Kidney glomerular epithelial cell (primary cell): ENCODE results near the gene AGR3.

Experiments used
- DNase-seq: peaks from one replicate; lab custom pipeline; 2025; lab: John Stamatoyannopoulos, UW

Gene AGR3

DNA sequence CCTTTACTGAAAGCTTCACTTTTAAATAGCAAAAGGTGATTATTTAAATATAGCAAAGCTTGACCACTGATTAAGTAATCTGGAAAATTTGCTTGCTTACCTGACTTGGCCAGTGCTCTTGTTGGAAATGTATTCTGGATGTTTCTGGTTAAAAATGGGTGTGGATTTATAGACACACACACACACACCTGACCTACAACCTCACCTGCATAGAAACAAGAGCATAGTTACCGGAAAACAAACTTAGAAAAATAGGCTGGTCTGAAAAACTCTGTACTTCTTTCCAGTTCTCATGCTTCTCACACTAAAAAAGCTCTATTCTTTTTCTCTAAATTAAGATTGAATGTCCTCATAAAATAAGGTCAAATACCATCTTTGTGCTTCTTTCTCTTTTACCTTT lies at the start of gene AGR3:
TSS of gene AGR3 (minus strand) at position 140 of the 400 bp plus-strand sequence. CDS start 3,365 bp downstream, outside the sequence.
- DNase-seq = no peak

DNA sequence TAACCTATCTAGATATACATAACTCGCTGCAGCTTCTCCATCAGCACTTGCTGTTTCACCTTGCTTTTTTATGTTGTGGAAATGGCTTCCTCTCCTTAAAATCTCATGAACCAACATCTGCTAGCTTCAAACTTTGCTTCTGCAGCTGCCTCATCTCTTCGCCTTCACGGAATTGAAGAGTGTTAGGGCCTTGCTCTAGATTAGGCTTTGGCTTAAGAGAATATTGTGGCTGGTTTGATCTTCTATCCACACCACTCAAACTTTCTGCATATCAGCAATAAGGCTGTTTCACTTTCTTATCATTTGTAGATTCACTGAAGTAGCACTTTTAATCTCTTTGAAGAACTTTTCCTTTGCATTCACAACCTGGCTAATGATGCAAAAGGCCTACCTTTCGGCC lies 49.2 kb upstream of the AGR3 start:
- DNase-seq = no peak

DNA sequence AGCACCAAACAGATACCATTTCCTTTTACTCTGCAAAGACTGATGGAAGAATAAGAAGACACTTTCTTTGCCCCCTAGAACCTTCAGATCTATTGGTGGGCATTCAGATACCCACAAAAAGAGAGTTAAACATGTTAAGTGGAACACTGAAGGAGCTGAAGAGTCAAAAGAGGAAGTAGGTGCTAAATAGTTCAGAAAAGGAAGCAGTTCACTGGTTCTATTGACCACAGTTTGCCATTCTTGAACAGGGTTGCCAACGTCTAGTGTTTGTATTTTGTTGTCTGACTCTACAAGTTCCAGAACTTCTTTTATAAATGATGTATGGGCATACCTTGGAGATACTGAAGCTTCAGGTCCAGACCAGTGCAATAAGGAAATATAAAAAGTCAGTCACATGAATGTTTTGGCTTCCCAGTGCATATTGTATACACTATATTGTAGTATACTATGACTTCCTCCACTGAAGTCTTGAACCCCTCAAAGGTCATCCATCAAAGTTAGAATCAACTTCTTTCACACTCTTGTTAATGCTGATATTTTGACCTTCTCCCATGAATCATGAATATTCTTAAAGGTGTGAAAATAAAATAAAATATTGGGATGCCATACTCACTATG lies 47.5 kb upstream of the AGR3 start:
- no peak for DNase-seq

DNA sequence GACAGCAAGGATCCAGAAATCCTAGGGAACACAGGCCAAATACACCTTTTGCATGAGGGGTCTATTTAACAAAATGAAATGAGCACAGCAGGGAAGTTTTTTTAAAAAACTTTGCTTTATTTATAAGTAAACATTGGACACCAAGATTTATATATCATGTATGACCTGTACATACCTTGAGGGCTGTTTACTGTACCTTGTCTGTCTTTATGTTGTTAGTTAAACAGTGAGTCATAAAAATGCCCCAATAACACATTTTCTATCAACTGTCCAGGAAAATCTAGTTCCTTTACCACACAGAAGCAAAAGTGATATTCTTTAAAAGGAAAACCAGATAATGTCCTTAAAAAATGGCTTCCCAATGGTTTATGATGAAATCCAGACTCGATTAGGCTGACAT lies 45.1 kb upstream of the AGR3 start:
- DNase-seq = no peak

DNA sequence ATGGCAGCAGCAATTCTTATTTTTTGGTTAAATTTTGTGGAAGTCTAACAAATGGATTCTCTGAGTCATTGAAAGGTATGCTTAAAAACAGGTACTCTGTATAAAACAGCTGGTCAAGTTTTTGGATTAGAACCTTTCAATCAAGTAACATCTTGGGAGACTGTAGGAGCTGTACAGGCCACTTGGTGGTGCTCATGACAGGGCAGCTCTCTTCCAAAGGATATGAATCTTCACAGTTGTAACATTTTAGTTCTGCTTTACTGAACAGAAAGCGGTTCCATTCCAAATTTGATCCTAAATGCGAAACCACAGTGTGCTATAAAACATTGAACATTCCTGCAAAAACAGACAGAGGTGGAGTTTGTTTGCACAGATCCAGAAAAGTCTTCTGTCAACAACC lies 44.5 kb upstream of the AGR3 start:
- DNase-seq = peak; percentile 77

DNA sequence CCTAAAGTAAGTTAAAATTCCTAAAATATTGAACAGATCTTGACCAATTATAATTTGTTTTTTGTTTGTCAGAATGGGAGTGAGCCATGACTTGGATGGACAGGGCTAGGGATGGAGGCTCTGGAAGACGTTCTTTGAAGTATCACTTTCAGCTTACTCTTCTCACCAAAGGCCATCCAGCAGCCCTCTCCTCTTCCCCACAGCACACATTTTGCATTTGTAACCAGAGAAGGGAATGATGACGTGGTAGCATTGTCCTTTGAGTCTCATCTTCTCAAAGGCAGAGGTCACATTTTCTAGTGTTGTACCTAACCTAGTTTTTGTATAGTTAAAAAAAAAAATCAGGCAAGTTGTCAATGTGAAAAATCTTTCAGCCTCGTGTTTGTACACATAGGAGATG lies 43.8 kb upstream of the AGR3 start:
- DNase-seq = no peak

DNA sequence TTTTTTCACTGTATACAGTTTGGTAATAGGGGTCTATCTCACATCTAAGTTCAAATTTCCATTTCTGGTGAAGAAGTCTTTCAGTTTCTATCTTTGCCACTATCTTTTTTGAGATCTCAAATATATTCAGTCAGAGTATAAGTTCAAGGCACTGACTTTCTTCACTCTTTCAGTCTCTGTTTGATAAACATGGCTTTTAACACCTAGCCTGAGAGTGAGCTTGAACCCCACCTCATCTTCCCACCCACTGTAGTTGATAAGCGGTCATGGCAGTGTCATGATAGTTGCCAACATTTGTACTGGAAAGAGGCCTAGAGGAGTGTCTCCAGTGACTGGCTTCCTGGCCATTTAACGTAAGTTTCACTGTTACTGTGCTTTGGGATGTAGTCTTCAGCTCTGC lies 41.2 kb upstream of the AGR3 start:
- no peak for DNase-seq

DNA sequence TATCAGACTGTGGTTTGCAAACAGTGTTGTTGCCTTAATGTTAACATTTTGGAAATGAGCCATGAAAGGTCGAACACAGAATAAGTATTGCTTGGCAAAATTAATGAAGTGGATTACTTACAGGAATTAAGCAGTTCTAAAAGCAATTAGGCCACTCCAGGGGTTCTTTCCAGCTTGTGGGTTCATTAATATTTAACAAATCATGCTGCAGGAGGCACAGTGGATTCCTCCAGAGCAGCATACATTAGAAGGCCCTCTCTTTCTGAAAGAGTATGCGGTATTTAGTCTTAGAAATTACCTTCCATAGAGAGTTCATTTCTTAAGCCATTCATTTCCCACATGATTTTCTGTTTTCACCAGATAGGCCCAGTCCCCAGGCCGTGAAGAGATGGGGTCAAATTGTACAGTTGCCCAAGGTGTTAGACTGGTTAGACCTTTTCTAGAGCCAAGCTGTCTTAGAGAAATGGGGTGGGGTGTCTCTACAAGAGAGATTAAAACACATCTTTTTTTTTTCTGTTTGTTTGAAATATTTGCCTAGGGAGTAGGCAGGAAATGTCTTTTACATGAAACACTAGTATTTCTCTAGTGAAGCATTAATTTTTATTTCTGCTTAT lies 40.0 kb upstream of the AGR3 start:
- peak; percentile 82 for DNase-seq

DNA sequence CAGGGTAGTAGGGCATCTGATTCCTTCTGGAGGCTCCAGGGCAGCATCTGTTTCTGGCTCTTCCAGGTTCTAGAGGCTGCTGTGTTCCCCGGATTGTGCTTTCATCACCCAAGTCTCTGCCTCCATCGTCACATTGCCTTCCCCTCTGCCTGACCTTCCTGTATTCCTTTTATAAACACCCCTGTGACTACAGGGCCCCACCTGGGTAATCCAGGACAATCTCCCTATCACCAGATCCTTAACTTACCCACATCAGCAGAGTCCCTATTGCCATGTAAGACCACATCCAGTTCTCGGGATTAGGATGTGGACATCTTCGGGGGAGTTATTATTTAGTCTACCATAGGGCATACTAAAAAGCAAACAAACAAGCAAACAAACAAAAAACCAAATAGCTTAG lies 39.4 kb upstream of the AGR3 start:
- DNase-seq = no peak

DNA sequence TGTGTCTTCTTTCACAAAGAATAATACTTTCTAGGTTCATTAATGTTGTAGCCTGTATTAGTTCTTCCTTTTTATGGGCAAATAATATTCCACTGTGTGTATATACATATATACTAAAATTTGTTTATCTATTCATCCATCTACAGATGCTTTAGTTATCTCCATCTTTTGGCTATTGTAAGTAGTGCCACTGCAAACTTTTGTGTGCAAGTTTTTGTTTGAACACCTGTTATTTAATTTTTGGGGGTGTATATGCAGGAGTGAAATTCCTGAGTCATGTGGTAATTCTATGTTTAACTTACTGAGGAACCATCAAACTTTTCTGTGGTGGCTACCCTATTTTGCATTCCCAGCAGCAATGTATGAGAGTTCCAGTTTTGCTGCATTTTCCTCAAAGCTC lies 37.7 kb upstream of the AGR3 start:
- no peak for DNase-seq

DNA sequence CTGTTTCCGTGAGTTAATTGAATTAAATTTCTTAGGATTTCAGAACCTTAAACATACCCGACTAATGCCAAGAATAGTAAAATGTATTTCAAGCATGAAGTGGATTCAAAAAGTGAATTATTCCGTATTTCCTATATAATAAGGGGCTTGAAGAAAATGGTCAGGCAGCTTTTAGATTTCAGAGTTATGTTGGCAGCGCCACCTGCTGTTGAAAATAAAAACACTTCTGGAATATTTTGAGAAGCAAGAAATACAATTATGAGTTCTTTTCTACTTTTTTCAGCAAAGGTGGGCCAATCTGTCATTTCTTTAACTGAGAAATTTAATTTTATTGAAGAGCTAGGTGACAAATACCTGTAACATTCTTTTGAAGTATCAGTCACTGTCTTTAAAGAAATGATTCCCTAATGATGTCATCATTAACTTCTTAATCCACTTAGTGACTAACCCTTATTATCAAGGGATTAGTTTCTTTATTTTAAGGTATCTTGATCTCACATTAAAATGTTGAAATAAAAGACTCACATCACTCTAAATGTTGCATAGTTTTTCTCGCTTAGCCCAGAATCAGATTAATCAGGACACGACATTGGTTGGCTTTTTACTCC lies 36.6 kb upstream of the AGR3 start:
- DNase-seq = peak; percentile 52

DNA sequence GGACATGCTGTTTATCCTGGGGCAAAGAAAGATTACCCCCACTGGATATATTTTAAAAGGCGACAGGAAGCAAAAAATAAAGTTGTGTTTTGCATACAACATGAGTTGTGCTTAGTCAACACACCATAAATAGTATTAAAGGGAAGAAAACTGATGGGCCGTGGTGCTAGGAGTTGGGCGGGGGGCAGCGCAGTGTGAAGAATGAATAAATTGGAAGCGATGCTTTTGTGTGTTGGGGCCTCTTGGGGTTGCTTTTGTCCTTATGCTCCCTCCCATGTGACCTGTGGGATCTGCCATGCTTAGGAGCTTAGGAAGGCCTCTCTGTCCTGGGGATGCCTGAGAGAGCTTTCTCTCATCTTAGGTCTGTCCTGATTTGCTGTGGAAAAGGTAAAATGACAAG lies 35.0 kb upstream of the AGR3 start:
- DNase-seq = no peak

DNA sequence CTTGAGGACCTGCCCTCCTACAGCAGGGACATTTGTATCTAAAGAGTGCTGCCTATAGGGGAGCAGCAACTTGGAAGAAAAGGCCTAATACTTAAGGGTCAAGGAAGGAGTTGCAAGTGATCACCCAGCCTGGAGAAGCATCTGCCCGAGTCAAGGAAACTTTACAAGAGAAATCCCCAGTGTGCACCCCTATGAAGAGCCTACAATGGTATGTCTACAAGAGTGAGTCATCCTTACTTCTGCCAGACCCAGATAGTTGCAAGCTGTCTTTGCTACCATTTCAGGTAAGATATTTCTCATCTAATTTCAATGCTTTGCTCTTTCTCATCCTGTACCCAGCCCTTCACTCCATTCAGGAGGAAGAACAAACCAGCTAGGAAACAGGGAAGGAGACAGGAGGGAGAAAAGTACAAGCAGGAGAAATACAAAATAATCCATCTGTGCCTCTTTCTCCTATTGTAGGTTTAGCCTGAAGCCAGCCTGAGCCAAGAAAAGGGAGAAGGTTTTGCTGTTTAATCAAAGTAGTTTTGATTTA lies 34.4 kb upstream of the AGR3 start:
- peak; percentile 39 for DNase-seq

DNA sequence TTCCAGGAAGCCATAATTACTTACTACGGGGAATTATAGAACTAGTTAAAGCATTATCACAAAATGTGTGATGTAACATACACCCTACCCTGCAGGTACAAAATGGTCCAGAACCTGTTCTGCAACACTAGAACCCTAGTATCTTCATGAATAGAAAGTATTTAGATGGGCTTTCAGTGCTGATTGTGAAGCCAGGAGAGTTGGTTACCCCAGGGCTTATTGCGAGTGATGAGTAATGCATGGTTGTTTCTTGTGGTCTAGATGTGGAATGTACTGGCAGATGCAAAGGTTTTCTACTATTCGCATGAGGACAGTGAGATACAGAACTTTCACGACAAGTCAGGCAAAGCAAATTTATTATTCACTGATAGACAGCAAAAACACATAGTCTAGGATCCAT lies 33.6 kb upstream of the AGR3 start:
- DNase-seq = no peak

DNA sequence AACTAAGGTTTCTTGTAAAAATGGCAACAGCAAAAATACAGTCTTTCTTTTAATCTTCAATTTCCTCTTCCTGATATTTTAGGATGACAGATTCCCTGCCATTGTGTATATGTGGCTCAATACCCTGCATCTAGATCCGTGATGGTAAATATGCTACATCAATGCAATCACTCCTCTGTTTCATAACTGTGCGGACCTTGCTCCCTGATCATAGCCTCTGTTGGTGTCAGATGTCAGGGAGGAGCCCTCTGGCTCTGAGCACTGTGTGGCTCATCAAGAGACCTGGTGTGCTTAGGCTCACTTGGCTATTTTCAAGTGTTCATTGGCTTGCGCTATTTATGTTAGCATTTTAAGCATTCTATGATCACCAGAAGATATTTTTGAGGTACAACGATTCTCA lies 33.0 kb upstream of the AGR3 start:
- DNase-seq = no peak

DNA sequence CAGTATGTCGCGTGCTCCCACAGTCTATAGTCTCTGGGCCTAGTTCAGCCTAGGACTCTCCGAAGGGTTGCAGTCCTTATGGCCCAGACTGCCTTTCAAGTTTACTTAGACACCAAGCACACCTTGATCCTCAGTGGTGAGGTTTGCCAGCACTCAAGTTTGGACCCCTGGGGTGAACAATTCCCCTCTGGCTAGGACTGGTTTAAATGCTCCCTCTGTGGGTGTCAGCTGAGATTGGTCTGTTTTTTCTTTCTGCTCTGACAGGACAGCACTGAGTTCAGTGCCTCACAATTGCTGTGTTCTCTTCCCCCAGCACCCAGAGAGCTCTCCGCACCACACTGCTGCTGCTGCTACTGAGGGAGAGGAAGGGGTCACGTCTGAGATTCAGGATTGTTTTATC lies 31.9 kb upstream of the AGR3 start:
- DNase-seq = no peak

DNA sequence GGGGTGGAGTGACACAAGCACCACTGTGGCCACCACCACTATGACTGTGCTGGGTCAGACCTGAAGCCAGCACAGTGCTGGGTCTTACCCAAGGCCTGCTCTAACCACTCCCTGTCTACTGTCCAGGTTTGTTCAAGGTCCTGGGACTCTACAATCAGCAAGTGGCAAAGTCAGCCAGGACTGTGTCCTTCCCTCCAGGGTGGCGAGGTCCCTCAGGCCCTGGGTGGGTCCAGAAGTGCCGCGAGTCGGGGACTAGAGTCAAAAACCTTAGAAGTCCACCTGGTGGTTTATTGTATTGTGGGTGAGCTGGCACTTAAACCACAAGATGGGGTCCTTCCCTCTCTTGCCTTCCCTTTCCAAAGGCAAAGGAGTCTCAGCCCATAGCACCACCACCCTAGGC lies 30.8 kb upstream of the AGR3 start:
- no peak for DNase-seq

DNA sequence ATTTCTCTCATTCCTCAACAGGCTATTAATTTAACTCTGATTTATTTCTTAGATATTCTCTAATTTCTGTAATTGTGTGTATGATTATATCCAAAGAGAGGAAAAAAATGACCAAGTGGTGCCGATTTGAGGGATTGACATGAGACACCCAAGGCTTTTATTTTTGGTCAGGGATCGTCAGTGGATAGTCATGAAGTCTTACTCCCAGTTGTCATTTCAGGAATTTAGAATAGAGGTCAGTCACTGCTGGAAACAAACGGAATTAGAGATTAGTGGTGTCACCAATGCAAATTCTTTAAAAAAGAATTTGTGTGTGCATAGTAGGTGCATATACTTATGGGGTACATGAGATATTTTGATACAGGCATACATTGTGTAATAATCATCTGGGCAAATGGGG lies 26.8 kb upstream of the AGR3 start:
- no peak for DNase-seq

DNA sequence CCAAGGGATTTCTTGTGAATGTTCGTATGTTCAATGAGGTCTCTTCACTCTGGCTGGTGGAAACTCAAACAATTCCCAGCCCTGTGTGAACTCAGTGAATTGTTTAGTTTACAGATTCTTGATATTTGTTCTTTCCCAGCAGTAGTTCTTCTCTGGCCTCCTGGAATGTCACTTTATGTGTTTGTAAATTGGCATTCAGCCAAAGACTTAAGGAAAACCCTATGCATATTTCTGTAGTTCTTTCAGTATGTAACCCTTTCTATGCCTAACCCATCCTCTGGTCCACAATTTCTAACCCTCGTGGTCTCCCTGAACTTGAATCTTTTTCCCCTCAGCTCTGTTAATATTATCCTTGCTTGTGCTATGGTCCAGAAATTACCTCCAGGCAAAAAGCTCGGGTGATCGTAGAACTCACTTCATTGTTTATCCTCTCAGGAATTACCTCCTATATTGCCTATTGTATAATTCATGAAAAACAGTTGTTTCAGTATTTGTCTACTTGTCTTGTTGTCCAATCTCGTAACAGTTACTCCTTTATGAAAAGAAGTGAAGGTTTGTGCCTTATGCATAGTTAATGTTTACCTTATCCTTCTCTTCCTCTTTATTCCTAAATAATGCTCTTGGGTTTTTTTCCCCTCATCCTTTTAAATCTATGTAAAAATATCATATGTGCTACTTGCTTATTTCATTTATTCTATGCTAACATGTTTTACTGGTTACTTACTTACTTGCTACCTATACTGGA lies 23.7 kb upstream of the AGR3 start:
- DNase-seq = no peak

DNA sequence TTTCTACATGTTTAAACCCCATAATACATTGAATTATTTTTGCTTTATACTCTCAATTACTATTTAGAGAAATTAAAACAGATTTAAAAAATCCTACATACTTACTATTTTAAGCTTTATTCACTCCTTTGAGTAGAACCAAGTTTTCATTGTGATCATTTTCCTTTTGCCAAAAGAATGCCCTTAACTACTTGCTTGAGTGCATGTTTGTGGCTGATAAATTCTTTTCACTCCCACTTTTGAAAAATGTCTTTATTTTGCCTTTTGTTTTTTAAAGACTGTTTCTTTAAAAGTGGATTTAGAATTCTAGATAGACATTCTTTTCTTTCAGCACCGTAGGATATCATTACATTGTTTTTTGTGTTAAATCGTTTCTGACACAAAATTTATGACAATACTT lies 22.3 kb upstream of the AGR3 start:
- DNase-seq = no peak

DNA sequence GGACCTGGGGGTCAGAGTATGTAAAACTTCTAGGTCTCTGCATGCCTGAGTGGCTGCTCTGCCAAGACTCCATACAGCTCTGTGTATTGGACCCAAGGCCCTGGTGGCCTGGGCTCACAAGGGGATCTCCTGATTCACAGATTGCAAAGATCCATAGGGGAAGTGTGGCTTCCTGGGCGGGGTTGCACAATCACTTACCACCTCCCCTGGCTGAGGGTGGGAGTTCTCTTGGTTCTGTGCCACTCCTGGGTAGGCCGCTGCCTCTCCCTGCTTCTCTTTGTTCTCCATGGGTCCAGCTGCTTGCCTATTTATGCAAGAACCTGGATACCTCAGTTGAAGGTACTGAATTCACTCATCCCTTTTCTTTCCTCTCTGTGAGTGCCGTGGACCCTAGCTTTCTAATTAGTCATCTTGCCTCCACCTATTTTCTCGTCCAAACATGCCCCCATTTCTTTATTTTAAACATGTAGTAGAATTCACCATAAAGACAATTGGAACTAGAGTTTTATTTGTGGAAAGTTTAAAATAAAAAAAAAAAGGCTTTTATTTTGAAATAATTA lies 18.5 kb upstream of the AGR3 start:
- DNase-seq = no peak

DNA sequence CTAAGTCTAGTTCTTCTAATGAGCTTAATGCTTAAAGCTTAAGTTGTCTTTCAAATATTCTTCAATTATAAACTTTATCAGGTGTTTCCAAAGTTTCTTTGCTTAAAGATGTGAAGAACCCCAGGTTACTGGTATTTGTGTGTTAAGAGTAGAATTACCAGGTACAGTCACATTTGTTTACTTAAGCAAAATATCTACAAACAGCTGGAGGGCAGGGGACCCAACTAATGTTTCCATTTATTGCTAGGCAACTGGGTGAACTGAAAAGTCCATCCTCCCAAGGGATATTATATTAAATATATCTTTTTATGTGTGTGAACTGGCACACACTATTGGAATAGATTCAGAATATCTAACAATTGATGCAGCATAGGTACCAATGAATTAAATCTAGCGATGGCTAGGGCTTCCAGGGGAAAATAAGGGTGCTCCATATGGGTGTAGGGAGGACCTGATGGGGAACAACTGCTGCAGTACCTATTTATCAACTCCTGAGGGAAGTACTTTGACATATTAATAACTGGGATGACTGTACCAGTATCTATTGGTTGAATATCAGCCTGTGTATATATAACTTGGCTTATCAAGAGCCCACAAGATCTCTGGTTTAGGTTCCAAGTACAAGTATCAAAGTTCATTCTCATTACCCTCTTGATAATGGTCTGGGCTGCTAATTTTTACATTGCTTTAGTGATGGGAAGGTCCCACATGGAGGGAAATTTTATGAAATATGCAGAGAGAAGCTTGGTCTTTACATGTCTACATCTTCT lies 10.3 kb upstream of the AGR3 start:
- DNase-seq = no peak
